ENCODE data around the gene ELMO1. TPM values are rescaled to one million over a fixed set of nuclear protein-coding genes. Genes with fewer than 3 reads are reported as not detected.
A peak's percentile ranks its signal among the peaks of the same experiment; 100 is the strongest.

ELMO1 gene
- total and polyA plus RNA-seq, 10 of the 15 experiments (the other 5 are each of a cell fraction or from before 2014, with no cell fraction given): 22.6 to 85.9 (median 56.6) TPM

- no peak for TF ChIP-seq ZNF687 (IDR thresholded peaks at IDR 0.05)
- no peak for TF ChIP-seq TCF12 (IDR thresholded peaks at IDR 0.05; ENCODE audit: low read depth, low read length)
- no peak for TF ChIP-seq SUZ12 (IDR thresholded peaks at IDR 0.05; ENCODE audit: unreplicated experiment)
- TF ChIP-seq NFYB (IDR thresholded peaks at IDR 0.05; ENCODE audit: insufficient read depth, low read depth, low read length): no peak
- TF ChIP-seq RBBP5 (conservative IDR thresholded peaks at IDR 0.05): no peak
- TF ChIP-seq PAX8 (IDR thresholded peaks at IDR 0.05): no peak
- no peak for TF ChIP-seq PRDM15 (CRISPR knock-in tag; IDR thresholded peaks at IDR 0.05)
- no peak for TF ChIP-seq MYC (IDR thresholded peaks at IDR 0.05; ENCODE audit: insufficient read depth, insufficient read length, insufficient replicate concordance, low read length, severe bottlenecking)
- TF ChIP-seq WRNIP1 (IDR thresholded peaks at IDR 0.05; ENCODE audit: borderline replicate concordance, low read depth, low read length): no peak
- no peak for TF ChIP-seq ZBTB11 (CRISPR knock-in tag; IDR thresholded peaks at IDR 0.05)
- TF ChIP-seq BRCA1 (IDR thresholded peaks at IDR 0.05; ENCODE audit: low read depth, low read length): no peak
- TF ChIP-seq FOXK2 (IDR thresholded peaks at IDR 0.05): no peak
- no peak for TF ChIP-seq IRF4 (IDR thresholded peaks at IDR 0.05; ENCODE audit: low read depth, low read length)
- TF ChIP-seq ZNF274 (IDR thresholded peaks at IDR 0.05; ENCODE audit: insufficient read depth, insufficient read length): no peak
- TF ChIP-seq JUNB (IDR thresholded peaks at IDR 0.05): peak; percentile 47
- TF ChIP-seq MEF2A (IDR thresholded peaks at IDR 0.05; ENCODE audit: insufficient read depth, low read depth, low read length): 0 out of 2 replicates have a peak, but pooled peaks have one; percentile 5
- TF ChIP-seq RUNX3 (IDR thresholded peaks at IDR 0.05; ENCODE audit: low read length): no peak
- TF ChIP-seq ZNF24 (IDR thresholded peaks at IDR 0.05): no peak
- no peak for TF ChIP-seq ASH2L (IDR thresholded peaks at IDR 0.05; ENCODE audit: borderline replicate concordance, low read depth)
- TF ChIP-seq HSF1 (IDR thresholded peaks at IDR 0.05; ENCODE audit: low read depth, low read length): no peak
Observed at GRCh38 chr7:37018954-37019353, 429.7 kb downstream of the ELMO1 start (continued).

Measured in GM12878 (cell line).